Natural killer cell (primary cell): ENCODE data around the gene CSMD2. TPM values are rescaled to one million over a fixed set of nuclear protein-coding genes. Genes with fewer than 3 reads are reported as not detected.
A peak's percentile ranks its signal among the peaks of the same experiment; 100 is the strongest.

ENCODE experiments used
- ATAC-seq, 3 donors: fragments of 150-1000 bp in 2 of 3; fragments of 200-7000 bp in 1 of 3; cut with Tn5 transposase; 1 replicate in 1 of 3; 2 replicates in 2 of 3; pipeline ENCODE4 v1.10.0; 2021; ENCODE audit warnings: mild to moderate bottlenecking in 2 of 3, moderate library complexity in 2 of 3
- DNase-seq, 2 donors: peaks; one replicate each; pipeline versions ENCODE4 v3.0.0 to v3.0.0-alpha.2; 2013 to 2021; ENCODE audit warnings: mixed read lengths in 1 of 2
- H3K27ac ChIP-seq: one replicate; pipeline ENCODE4 v1.5.1; 2013; ENCODE audit warnings: mild to moderate bottlenecking, low read length
- H3K27me3 ChIP-seq: one replicate; pipeline ENCODE4 v1.6.1; 2013; ENCODE audit warnings: low read length; ENCODE audit not compliant: control insufficient read depth, insufficient read depth
- H3K36me3 ChIP-seq: one replicate; pipeline ENCODE4 v1.6.1; 2013; ENCODE audit warnings: low read length; ENCODE audit not compliant: control insufficient read depth, insufficient read depth
- H3K4me1 ChIP-seq: one replicate; pipeline ENCODE4 v1.6.1; 2013; ENCODE audit warnings: low read length; ENCODE audit not compliant: control insufficient read depth, insufficient read depth
- H3K4me3 ChIP-seq: one replicate; pipeline ENCODE4 v1.5.1; 2013; ENCODE audit warnings: low read length
- H3K9me3 ChIP-seq: one replicate; pipeline ENCODE4 v1.6.1; 2013; ENCODE audit warnings: low read length; ENCODE audit not compliant: control insufficient read depth, insufficient read depth
- H3K27ac Mint-ChIP-seq, 2 donors: one replicate each; pipeline ENCODE4 v1.8.0; 2022; ENCODE audit warnings: mild to moderate bottlenecking in 2 of 2, mixed read lengths in 2 of 2, moderate library complexity in 1 of 2
- H3K27me3 Mint-ChIP-seq, 2 donors: one replicate each; pipeline ENCODE4 v1.8.0; 2022; ENCODE audit warnings: low read depth in 2 of 2, mixed read lengths in 2 of 2
- H3K36me3 Mint-ChIP-seq: one replicate; pipeline ENCODE4 v1.8.0; 2022; ENCODE audit warnings: mixed read lengths
- H3K4me1 Mint-ChIP-seq, 2 donors: one replicate each; pipeline ENCODE4 v1.8.0; 2022; ENCODE audit warnings: mixed read lengths in 2 of 2
- H3K4me3 Mint-ChIP-seq: one replicate; pipeline ENCODE4 v1.8.0; 2022; ENCODE audit warnings: mild to moderate bottlenecking, moderate library complexity, mixed read lengths
- H3K9me3 Mint-ChIP-seq, 2 donors: one replicate each; pipeline ENCODE4 v1.8.0; 2022; ENCODE audit warnings: mixed read lengths in 2 of 2
- CTCF ChIP-seq: fragments of 200-600 bp; IDR thresholded peaks from one replicate; pipeline ENCODE4 v1.8.0; 2022; ENCODE audit warnings: antibody characterized with exemption
- WGBS: methylation state at CpG from one replicate; pipeline ENCODE4 v1.1.7; 2013; ENCODE audit warnings: missing lambda C conversion rate; ENCODE audit not compliant: insufficient coverage; 5-methylcytosine and 5-hydroxymethylcytosine counted together
- intact Hi-C: fragments of 100-400 bp; cut with micrococcal nuclease; formaldehyde crosslinking; loops from one replicate; pipeline ENCODE4 v1.14.2; 2022
- total RNA-seq, 4 donors: library from RNA; stranded (reverse); fragments of 120-200 nt in 1 of 4; gene quantifications; one replicate each; pipeline versions ENCODE4 v1.2.3 to v1.2.4, GENCODE V29; 2013 to 2022

CSMD2 gene
- total RNA-seq, 3 donors from 2014 or later (not counting 1 experiment from before 2014, with no cell fraction given), result not detected

- no peak overlapping the region for H3K4me3 ChIP-seq
- intact Hi-C loops, result loop anchor here (1.0 kb wide), 1 partner anchor 175 kb away; no protein-coding TSS in a partner anchor
- no peaks in the 10 kb centered on the region for H3K27me3 ChIP-seq
- H3K36me3 ChIP-seq, result no peaks in the 10 kb centered on the region
- Mint-ChIP-seq H3K9me3 (no peaks in the 10 kb centered on the region), H3K4me3 (peak overlapping the region; percentile 60), H3K27ac (no peak overlapping the region), H3K4me1 (peaks cover 21 to 27% of the 10 kb centered on the region in 2 donors), H3K36me3 (no peaks in the 10 kb centered on the region), H3K27me3 (no peaks in the 10 kb centered on the region)
- ATAC-seq, result peak; percentile 45 to 60 (median 51)
- WGBS, result 6% methylated on average over 11 of the region's 11 CpGs
- H3K4me1 ChIP-seq, result peaks cover 16% of the 10 kb centered on the region
- H3K9me3 ChIP-seq, result no peaks in the 10 kb centered on the region
- peak; percentile 39 to 76 for DNase-seq
- H3K27ac ChIP-seq, result no peak overlapping the region
- peak; percentile 69 for TF ChIP-seq CTCF
Observed at GRCh38 chr1:33470495-33471012, 694.5 kb downstream of the CSMD2 start.

- Mint-ChIP-seq H3K4me1 (peaks cover 21 to 27% of the 10 kb centered on the region in 2 donors), H3K4me3 (no peak overlapping the region), H3K9me3 (no peaks in the 10 kb centered on the region), H3K36me3 (no peaks in the 10 kb centered on the region), H3K27ac (no peak overlapping the region), H3K27me3 (no peaks in the 10 kb centered on the region)
- no peaks in the 10 kb centered on the region for H3K27me3 ChIP-seq
- WGBS, result no CpG with 5 or more reads among the region's 2 CpGs
- no peaks in the 10 kb centered on the region for H3K36me3 ChIP-seq
- H3K27ac ChIP-seq, result no peak overlapping the region
- intact Hi-C loops, result loop anchor here (1.0 kb wide), 1 partner anchor 174 kb away; no protein-coding TSS in a partner anchor
- H3K9me3 ChIP-seq, result no peaks in the 10 kb centered on the region
- ATAC-seq, result no peak
- TF ChIP-seq CTCF, result no peak
- peaks cover 16% of the 10 kb centered on the region for H3K4me1 ChIP-seq
- no peak overlapping the region for H3K4me3 ChIP-seq
- DNase-seq, result no peak
Observed at GRCh38 chr1:33469691-33470090, 695.3 kb downstream of the CSMD2 start.

GRCh38 chr1:33468967-33469366, 696.1 kb downstream of the CSMD2 start:
- Mint-ChIP-seq H3K4me1 (peaks cover 21 to 27% of the 10 kb centered on the region in 2 donors), H3K36me3 (no peaks in the 10 kb centered on the region), H3K27me3 (no peaks in the 10 kb centered on the region), H3K4me3 (no peak overlapping the region), H3K9me3 (no peaks in the 10 kb centered on the region), H3K27ac (no peak overlapping the region)
- Histone ChIP-seq H3K4me1 (peaks cover 16% of the 10 kb centered on the region), H3K9me3 (no peaks in the 10 kb centered on the region), H3K27me3 (no peaks in the 10 kb centered on the region), H3K27ac (no peak overlapping the region), H3K36me3 (no peaks in the 10 kb centered on the region), H3K4me3 (no peak overlapping the region)
- ATAC-seq, result no peak
- DNase-seq, result no peak
- no peak for TF ChIP-seq CTCF
- 99% methylated on average over 3 of the region's 3 CpGs for WGBS
- intact Hi-C loops, result no loop called here

- H3K4me1 ChIP-seq, result peaks cover 16% of the 10 kb centered on the region
- no peak for ATAC-seq
- WGBS, result 76% methylated on average over 4 of the region's 4 CpGs
- no peaks in the 10 kb centered on the region for H3K36me3 Mint-ChIP-seq
- H3K9me3 ChIP-seq, result no peaks in the 10 kb centered on the region
- no peak overlapping the region for H3K4me3 Mint-ChIP-seq
- peaks cover 21 to 24% of the 10 kb centered on the region in 2 donors for H3K4me1 Mint-ChIP-seq
- TF ChIP-seq CTCF, result no peak
- intact Hi-C loops, result no loop called here
- H3K36me3 ChIP-seq, result no peaks in the 10 kb centered on the region
- H3K9me3 Mint-ChIP-seq, result no peaks in the 10 kb centered on the region
- H3K27ac ChIP-seq, result no peak overlapping the region
- no peaks in the 10 kb centered on the region for H3K27me3 ChIP-seq
- H3K27ac Mint-ChIP-seq, result no peak overlapping the region
- H3K4me3 ChIP-seq, result no peak overlapping the region
- no peak for DNase-seq
- H3K27me3 Mint-ChIP-seq, result no peaks in the 10 kb centered on the region
Observed at GRCh38 chr1:33468531-33468930, 696.5 kb downstream of the CSMD2 start.
